ENCODE results near the gene TRIM50. TPM values are rescaled to one million over a fixed set of nuclear protein-coding genes. Genes with fewer than 3 reads are reported as not detected.

Gene TRIM50
- total and polyA plus RNA-seq, 2 of the 4 experiments (the other 2 are of a cell fraction): not detected

DNA sequence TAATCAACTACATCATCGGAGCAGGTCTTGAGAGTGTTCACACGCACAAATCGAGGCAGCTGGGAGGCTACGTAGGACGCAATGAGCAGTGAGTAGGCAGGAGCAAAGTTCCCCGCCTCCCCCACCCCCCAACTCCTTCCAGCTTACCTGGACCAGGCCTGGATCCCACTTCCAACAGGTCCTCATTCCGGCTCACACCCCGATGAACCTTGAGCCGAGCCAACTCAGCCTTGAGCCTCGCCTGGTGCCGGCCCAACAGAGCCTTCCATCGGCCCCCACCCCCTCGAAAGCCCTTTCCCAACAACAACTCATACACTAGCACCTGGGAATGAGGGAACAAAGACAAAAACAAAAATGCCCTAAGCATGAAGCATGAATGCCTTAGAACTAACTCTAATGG, 20.4 kb downstream of the TRIM50 start:
- H3K36me3 ChIP-seq (ENCODE audit: control insufficient read depth, insufficient read depth, low read length): peaks cover 26% of the 10 kb centered on the region
- no peak overlapping the region for H3K56ac ChIP-seq (ENCODE audit: extremely low read depth, insufficient read depth, low read length)
- no peak for ATAC-seq (ENCODE audit: low read depth)
- H2AK5ac ChIP-seq (ENCODE audit: low read depth, low read length): no peak overlapping the region
- H2BK15ac ChIP-seq (ENCODE audit: low read depth, low read length): no peak overlapping the region
- H3K9ac ChIP-seq (ENCODE audit: low read depth, low read length): no peak overlapping the region
- DNase-seq: no peak
- no peak overlapping the region for H2BK20ac ChIP-seq (ENCODE audit: low read depth, low read length)
- peaks cover 13 to 32% of the 10 kb centered on the region in 2 experiments for H3K79me1 ChIP-seq (ENCODE audit: low read depth in 1 of 2, low read length in 2 of 2)
- no peak overlapping the region; a peak in 1 of 4 replicates for H4K8ac ChIP-seq (ENCODE audit: low read depth in 2 of 2, low read length in 2 of 2)
- peak overlapping the region; percentile 76; the same call in 1 of the 2 replicates for H3K4me2 ChIP-seq (ENCODE audit: low read depth, low read length)
- intact Hi-C loops (cut with micrococcal nuclease): no loop called here
- no peak overlapping the region for H3K23ac ChIP-seq (ENCODE audit: low read depth, low read length)
- H3K4ac ChIP-seq (ENCODE audit: low read depth, low read length): no peak overlapping the region
- H2BK5ac ChIP-seq (ENCODE audit: low read depth, low read length, poor library complexity, severe bottlenecking): no peak overlapping the region
- H4K20me1 ChIP-seq (ENCODE audit: insufficient read depth, low read length): no peaks in the 10 kb centered on the region
- in situ Hi-C loops (cut with MboI; ENCODE audit: low sequenced_read_pairs): no loop called here
- H3K9me1 ChIP-seq (ENCODE audit: insufficient read depth, low read length): peaks cover 9% of the 10 kb centered on the region; the same call in 1 of the 2 replicates
- H3K4me1 ChIP-seq (ENCODE audit: control insufficient read depth, insufficient read depth, low read length): peaks cover 3% of the 10 kb centered on the region; the same call in 1 of the 2 replicates
- no peak overlapping the region for H3K4me3 ChIP-seq (ENCODE audit: insufficient read depth, low read depth, low read length)
- no peak overlapping the region for H2AFZ ChIP-seq (replicated peaks; ENCODE audit: low read length, poor library complexity)
- no peaks in the 10 kb centered on the region for H3K27me3 ChIP-seq (ENCODE audit: control insufficient read depth, insufficient read depth, low read length)
- 91% methylated on average over 7 of the region's 13 CpGs; no CpG with 5 or more reads in 1 of the 2 experiments for WGBS, 2 experiments (ENCODE audit: extremely low coverage in 2 of 2, insufficient read length in 1 of 2)
- dilution Hi-C loops (cut with HindIII; ENCODE audit: low sequenced_read_pairs, unreplicated experiment): no loop called here
- ChIA-PET POLR2A (ENCODE audit: unreplicated experiment) (no interaction called here), CTCF (no interaction called here)
- H2BK120ac ChIP-seq (ENCODE audit: low read depth, low read length): no peak overlapping the region
- H4K91ac ChIP-seq (ENCODE audit: insufficient read depth, low read depth, low read length): no peak overlapping the region
- H3K14ac ChIP-seq (replicated peaks; ENCODE audit: low read depth, low read length): no peak overlapping the region
- H3K18ac ChIP-seq (ENCODE audit: low read depth, low read length): no peak overlapping the region
- H2AK9ac ChIP-seq (replicated peaks; ENCODE audit: low read depth, low read length, poor library complexity): no peak overlapping the region
- BruUV-seq (replicated peaks): no TSS peak
- no peak overlapping the region for H4K5ac ChIP-seq (ENCODE audit: low read depth, low read length)
- H3K27ac ChIP-seq (ENCODE audit: insufficient read depth, low read length): no peak overlapping the region
- no peaks in the 10 kb centered on the region for H3K9me3 ChIP-seq (ENCODE audit: control insufficient read depth, insufficient read depth, low read length)
- TF ChIP-seq RFX5 (IDR thresholded peaks at IDR 0.05; ENCODE audit: low read depth, low read length) (no peak), CEBPB (IDR thresholded peaks at IDR 0.05; ENCODE audit: low read depth, low read length) (no peak), BHLHE40 (IDR thresholded peaks at IDR 0.05; ENCODE audit: low read depth, low read length) (no peak), POLR2A (IDR thresholded peaks at IDR 0.05; ENCODE audit: low read depth, low read length) (no peak), NFE2L2 (IDR thresholded peaks at IDR 0.05; ENCODE audit: low read depth, low read length) (no peak), MXI1 (IDR thresholded peaks at IDR 0.05; ENCODE audit: borderline replicate concordance, low read depth, low read length) (no peak), RAD21 (IDR thresholded peaks at IDR 0.05; ENCODE audit: low read length) (no peak)
- TF ChIP-seq, protein P1, sequence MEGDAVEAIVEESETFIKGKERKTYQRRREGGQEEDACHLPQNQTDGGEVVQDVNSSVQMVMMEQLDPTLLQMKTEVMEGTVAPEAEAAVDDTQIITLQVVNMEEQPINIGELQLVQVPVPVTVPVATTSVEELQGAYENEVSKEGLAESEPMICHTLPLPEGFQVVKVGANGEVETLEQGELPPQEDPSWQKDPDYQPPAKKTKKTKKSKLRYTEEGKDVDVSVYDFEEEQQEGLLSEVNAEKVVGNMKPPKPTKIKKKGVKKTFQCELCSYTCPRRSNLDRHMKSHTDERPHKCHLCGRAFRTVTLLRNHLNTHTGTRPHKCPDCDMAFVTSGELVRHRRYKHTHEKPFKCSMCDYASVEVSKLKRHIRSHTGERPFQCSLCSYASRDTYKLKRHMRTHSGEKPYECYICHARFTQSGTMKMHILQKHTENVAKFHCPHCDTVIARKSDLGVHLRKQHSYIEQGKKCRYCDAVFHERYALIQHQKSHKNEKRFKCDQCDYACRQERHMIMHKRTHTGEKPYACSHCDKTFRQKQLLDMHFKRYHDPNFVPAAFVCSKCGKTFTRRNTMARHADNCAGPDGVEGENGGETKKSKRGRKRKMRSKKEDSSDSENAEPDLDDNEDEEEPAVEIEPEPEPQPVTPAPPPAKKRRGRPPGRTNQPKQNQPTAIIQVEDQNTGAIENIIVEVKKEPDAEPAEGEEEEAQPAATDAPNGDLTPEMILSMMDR (conservative IDR thresholded peaks at IDR 0.05; ENCODE audit: low read depth, low read length): no peak
- TF ChIP-seq, protein P2, sequence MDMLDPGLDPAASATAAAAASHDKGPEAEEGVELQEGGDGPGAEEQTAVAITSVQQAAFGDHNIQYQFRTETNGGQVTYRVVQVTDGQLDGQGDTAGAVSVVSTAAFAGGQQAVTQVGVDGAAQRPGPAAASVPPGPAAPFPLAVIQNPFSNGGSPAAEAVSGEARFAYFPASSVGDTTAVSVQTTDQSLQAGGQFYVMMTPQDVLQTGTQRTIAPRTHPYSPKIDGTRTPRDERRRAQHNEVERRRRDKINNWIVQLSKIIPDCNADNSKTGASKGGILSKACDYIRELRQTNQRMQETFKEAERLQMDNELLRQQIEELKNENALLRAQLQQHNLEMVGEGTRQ (IDR thresholded peaks at IDR 0.05; ENCODE audit: low read depth, low read length): no peak
